ENCODE results near the gene IL25. TPM values are rescaled to one million over a fixed set of nuclear protein-coding genes. Genes with fewer than 3 reads are reported as not detected.

Gene IL25
- polyA plus RNA-seq, 4 donors = not detected

DNA sequence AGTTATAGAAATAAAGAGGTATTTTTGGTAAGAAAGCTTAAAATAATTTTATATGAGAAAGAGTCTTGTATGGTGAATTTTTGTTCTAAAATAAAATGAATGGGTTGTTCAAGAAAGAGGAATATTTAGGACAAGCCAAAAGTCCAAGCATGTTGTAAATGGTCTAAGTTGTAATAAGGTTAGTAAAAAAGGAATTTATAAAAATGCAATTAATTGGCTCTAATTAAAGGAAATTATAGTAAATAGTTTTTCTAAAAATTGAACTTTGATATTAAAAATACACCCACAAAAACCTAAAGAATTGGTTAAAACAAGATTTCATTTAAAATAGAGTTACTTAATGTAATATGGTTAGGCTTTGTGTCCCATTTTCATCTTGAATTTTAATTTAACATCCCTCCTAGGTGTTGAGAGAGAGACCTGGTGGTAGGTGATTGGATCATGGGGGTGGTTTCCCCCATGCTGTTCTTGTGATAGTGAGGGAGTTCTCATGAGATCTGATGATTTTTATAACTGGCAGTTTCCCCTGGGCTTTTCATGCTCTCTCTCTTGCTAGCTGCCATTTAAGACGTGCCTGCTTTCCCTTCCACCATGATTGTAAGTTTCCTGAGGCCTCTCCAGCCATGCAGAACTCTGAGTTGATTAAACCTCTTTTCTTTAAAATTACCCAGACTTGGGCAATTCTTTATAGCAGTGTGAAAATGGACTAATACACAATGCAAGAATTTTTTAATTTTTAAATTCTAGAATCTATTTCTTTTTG, 32.9 kb upstream of the IL25 start:
- Histone ChIP-seq H3K36me3 (ENCODE audit: control insufficient read depth in 3 of 3, insufficient read depth in 2 of 3, low read depth in 1 of 3, low read length in 3 of 3) (no peaks in the 10 kb centered on the region), H3K27ac (ENCODE audit: low read depth in 1 of 3, low read length in 2 of 3) (no peak overlapping the region), H3K27me3 (ENCODE audit: control insufficient read depth in 3 of 3, insufficient read depth in 3 of 3, low read length in 3 of 3) (peaks cover 0 to 7% (median 0%) of the 10 kb centered on the region in 3 donors), H3K4me3 (ENCODE audit: low read depth in 1 of 3, low read length in 3 of 3) (no peak overlapping the region), H3K9me3 (ENCODE audit: control insufficient read depth in 2 of 2, insufficient read depth in 1 of 2, low read depth in 1 of 2, low read length in 1 of 2) (peaks cover 0 to 6% of the 10 kb centered on the region in 2 donors), H3K4me1 (ENCODE audit: control insufficient read depth in 3 of 3, insufficient read depth in 2 of 3, low read depth in 1 of 3, low read length in 2 of 3) (no peaks in the 10 kb centered on the region)
- DNase-seq (no peak), FAIRE-seq (no peak)
- 84 to 92% (median 87%) methylated on average over 1 of the region's 1 CpG for WGBS, 3 donors

DNA sequence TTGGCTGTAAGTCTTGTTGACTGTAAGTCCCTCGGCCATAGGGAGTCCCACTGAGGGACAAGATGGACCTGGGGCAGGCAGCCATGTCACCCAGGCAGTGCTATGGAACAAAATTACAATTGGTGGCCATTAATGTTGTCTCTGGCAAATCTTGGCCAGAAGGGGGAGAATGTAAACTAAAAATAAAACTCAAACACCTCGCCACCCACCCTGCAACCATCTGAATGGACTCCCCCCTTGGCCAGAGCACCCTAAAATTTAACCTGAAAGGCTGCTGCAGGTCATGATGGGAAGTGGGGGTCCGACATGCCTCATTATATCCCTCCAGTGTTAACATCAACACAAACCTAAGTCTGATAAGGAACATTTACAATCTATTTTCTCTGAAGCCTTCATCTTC, 28.1 kb upstream of the IL25 start:
- no peak overlapping the region for H3K4me3 ChIP-seq (ENCODE audit: low read depth in 1 of 3, low read length in 3 of 3)
- FAIRE-seq (no peak), DNase-seq (no peak)
- H3K36me3 ChIP-seq (ENCODE audit: control insufficient read depth in 3 of 3, insufficient read depth in 2 of 3, low read depth in 1 of 3, low read length in 3 of 3) = peaks cover 0 to 21% (median 0%) of the 10 kb centered on the region in 3 donors
- H3K27me3 ChIP-seq (ENCODE audit: control insufficient read depth in 3 of 3, insufficient read depth in 3 of 3, low read length in 3 of 3) = peaks cover 0 to 3% (median 0%) of the 10 kb centered on the region in 3 donors
- WGBS, 3 donors = 53 to 57% (median 53%) methylated on average over 3 of the region's 3 CpGs
- no peak overlapping the region for H3K27ac ChIP-seq (ENCODE audit: low read depth in 1 of 3, low read length in 2 of 3)
- no peaks in the 10 kb centered on the region for H3K4me1 ChIP-seq (ENCODE audit: control insufficient read depth in 3 of 3, insufficient read depth in 2 of 3, low read depth in 1 of 3, low read length in 2 of 3)
- peaks cover 0 to 3% of the 10 kb centered on the region in 2 donors for H3K9me3 ChIP-seq (ENCODE audit: control insufficient read depth in 2 of 2, insufficient read depth in 1 of 2, low read depth in 1 of 2, low read length in 1 of 2)

DNA sequence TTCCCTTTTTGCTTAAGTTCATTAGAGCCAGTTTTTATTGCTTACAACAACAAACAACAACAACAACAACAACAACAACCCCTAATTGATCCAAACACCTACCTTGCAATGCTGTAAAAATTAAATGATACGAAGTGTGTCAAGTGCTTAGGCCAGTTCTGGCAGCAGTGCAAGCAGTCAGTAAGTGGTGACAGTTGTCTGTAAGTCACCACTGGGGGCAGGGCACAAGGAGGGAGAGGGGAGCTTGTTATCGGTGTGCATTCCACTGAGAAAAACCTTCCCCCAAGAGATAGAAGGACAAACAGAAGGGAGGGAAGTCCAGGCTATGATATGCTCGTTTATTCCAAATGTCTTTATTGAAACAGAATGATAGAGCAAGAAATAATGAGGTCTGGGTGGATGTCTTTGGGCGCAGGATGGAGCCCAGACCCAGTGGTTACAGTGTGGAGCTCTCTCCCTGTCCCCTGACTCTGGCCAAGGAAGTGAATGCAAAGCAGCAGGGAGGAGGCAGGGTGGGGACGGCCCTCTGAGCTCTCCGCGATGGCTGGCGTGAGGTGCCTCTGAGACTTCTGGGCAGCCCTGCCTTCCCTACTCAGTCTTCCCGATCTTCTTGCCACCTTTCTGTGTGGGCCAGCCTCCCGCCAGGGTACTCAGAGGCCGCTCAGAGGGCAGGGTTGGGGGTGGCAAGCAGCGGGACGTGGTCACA, 26.5 kb upstream of the IL25 start:
- H3K27me3 ChIP-seq (ENCODE audit: control insufficient read depth in 3 of 3, insufficient read depth in 3 of 3, low read length in 3 of 3) = peaks cover 0 to 8% (median 0%) of the 10 kb centered on the region in 3 donors
- no peaks in the 10 kb centered on the region for H3K4me1 ChIP-seq (ENCODE audit: control insufficient read depth in 3 of 3, insufficient read depth in 2 of 3, low read depth in 1 of 3, low read length in 2 of 3)
- H3K4me3 ChIP-seq (ENCODE audit: low read depth in 1 of 3, low read length in 3 of 3) = no peak overlapping the region
- no peak for FAIRE-seq
- 77 to 82% (median 81%) methylated on average over 13 of the region's 13 CpGs for WGBS, 3 donors
- no peaks in the 10 kb centered on the region for H3K9me3 ChIP-seq (ENCODE audit: control insufficient read depth in 2 of 2, insufficient read depth in 1 of 2, low read depth in 1 of 2, low read length in 1 of 2)
- H3K27ac ChIP-seq (ENCODE audit: low read depth in 1 of 3, low read length in 2 of 3) = no peak overlapping the region
- peaks cover 0 to 21% (median 0%) of the 10 kb centered on the region in 3 donors for H3K36me3 ChIP-seq (ENCODE audit: control insufficient read depth in 3 of 3, insufficient read depth in 2 of 3, low read depth in 1 of 3, low read length in 3 of 3)
- DNase-seq = no peak

DNA sequence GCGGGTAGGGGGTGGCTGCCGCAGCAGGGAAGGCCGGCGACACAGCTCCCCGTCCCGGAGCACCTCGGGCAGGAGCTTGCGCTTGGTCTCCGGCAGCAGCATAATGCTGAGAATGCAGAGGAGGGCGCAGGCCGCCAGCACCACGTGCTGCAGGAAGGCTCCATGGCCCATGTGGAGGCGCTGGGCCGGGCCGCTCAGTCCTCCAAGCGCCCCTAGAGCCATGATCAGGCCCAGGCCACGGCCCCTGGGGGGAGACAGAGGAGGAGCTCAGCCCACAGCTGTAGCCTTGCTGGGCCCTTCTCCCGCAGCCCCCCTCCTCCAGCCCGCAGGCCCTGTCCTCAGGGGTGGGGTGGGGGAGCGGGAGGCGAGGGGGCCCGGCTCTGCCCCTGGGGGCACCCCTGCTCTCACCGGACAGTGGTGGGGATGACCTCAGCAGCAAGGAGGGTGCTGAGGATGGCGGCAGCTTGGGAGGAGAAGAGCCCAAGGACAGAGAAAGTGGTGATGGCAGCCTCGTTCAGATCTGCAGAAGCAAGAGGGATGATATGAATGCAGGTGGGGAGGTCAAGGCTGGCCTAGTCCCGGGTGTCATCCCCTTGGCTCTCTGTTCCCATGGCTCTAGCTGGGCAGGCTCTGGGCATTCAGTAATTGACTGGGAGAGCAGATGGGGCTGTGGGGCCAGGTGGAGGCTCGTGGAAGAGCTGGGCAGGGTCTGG, 25.8 kb upstream of the IL25 start:
- peaks cover 0 to 14% (median under 1%) of the 10 kb centered on the region in 3 donors for H3K27me3 ChIP-seq (ENCODE audit: control insufficient read depth in 3 of 3, insufficient read depth in 3 of 3, low read length in 3 of 3)
- H3K27ac ChIP-seq (ENCODE audit: low read depth in 1 of 3, low read length in 2 of 3) = no peak overlapping the region
- FAIRE-seq (no peak), DNase-seq (no peak)
- peaks cover 0 to 3% (median 0%) of the 10 kb centered on the region in 3 donors for H3K4me1 ChIP-seq (ENCODE audit: control insufficient read depth in 3 of 3, insufficient read depth in 2 of 3, low read depth in 1 of 3, low read length in 2 of 3)
- H3K9me3 ChIP-seq (ENCODE audit: control insufficient read depth in 2 of 2, insufficient read depth in 1 of 2, low read depth in 1 of 2, low read length in 1 of 2) = no peaks in the 10 kb centered on the region
- H3K36me3 ChIP-seq (ENCODE audit: control insufficient read depth in 3 of 3, insufficient read depth in 2 of 3, low read depth in 1 of 3, low read length in 3 of 3) = peaks cover 0 to 21% (median 0%) of the 10 kb centered on the region in 3 donors
- WGBS, 3 donors = 81 to 88% (median 87%) methylated on average over 14 to 27 of the region's 27 CpGs
- H3K4me3 ChIP-seq (ENCODE audit: low read depth in 1 of 3, low read length in 3 of 3) = no peak overlapping the region

DNA sequence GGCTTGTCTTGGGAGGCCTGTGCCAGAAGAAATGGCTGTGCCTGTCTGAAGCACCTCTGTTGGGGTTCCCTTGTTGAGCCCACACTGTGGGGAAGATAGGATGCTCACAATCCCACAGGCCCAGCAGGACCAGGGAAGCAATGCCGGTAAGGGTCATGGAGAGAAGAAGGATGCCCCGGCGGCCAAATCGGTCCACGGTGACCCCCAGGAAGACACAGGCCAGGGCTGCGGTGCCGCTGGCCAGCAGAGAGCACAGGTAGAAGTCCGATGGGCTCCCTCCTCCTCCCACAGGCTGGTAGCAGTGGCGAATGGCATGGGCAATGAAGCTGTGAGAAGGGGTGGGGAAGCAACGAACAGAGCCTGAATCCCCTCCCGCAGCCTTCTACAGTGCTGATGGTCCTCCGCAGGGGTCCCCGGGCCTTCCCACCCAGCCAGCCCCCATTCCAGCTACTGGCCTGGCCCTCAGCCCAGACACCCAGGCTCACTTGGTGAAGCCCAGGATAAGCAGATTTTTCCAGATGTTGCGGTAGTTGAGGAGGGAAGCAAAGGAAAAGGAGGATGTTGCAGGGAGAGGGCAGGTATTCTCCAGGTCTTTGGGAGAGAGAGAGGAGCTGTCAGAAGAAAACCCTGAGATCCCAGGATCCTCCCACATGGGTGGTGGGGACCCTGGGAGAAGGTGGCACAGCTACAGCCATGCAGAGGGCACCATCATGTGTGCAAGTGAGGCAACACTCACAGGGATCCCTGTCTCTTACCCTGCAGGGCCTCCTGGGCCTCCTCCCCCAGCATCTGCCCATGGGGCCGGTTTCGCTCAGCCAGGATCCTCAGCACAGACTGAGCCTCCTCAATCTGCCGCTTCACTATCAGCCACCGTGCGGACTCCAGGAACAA, 25.0 kb upstream of the IL25 start:
- 92 to 95% (median 94%) methylated on average over 19 of the region's 19 CpGs for WGBS, 3 donors

DNA sequence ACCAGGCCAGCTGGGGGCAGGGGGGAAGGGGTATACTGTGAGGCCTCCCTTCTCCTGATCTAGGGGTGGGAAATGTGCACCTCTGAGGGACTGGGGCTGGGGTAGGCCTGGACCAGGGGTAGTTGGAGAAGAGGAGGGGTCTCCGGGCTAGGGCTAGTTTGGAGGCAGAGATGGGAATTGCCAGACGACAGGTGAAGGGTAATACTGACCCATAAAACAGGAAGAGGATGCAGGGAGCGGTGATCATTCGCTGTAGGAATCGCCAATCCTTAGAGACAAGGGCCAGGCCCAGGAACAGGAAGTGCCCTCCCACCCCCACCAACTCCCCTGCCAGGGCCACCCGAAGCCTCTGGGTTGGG, 24.3 kb upstream of the IL25 start:
- peaks cover 0 to 8% (median 0%) of the 10 kb centered on the region in 3 donors for H3K4me1 ChIP-seq (ENCODE audit: control insufficient read depth in 3 of 3, insufficient read depth in 2 of 3, low read depth in 1 of 3, low read length in 2 of 3)
- H3K27ac ChIP-seq (ENCODE audit: low read depth in 1 of 3, low read length in 2 of 3) = no peak overlapping the region
- FAIRE-seq (no peak), DNase-seq (no peak)
- H3K9me3 ChIP-seq (ENCODE audit: control insufficient read depth in 2 of 2, insufficient read depth in 1 of 2, low read depth in 1 of 2, low read length in 1 of 2) = no peaks in the 10 kb centered on the region
- H3K27me3 ChIP-seq (ENCODE audit: control insufficient read depth in 3 of 3, insufficient read depth in 3 of 3, low read length in 3 of 3) = peaks cover 0 to 15% (median 4%) of the 10 kb centered on the region in 3 donors
- H3K36me3 ChIP-seq (ENCODE audit: control insufficient read depth in 3 of 3, insufficient read depth in 2 of 3, low read depth in 1 of 3, low read length in 3 of 3) = peaks cover 0 to 21% (median 0%) of the 10 kb centered on the region in 3 donors
- H3K4me3 ChIP-seq (ENCODE audit: low read depth in 1 of 3, low read length in 3 of 3) = no peak overlapping the region
- 90 to 96% (median 94%) methylated on average over 6 of the region's 6 CpGs for WGBS, 3 donors

More for the DNA sequence above, 25.0 kb upstream of the IL25 start:
- Histone ChIP-seq H3K9me3 (ENCODE audit: control insufficient read depth in 2 of 2, insufficient read depth in 1 of 2, low read depth in 1 of 2, low read length in 1 of 2) (no peaks in the 10 kb centered on the region), H3K36me3 (ENCODE audit: control insufficient read depth in 3 of 3, insufficient read depth in 2 of 3, low read depth in 1 of 3, low read length in 3 of 3) (peaks cover 0 to 21% (median 0%) of the 10 kb centered on the region in 3 donors), H3K27ac (ENCODE audit: low read depth in 1 of 3, low read length in 2 of 3) (no peak overlapping the region), H3K4me1 (ENCODE audit: control insufficient read depth in 3 of 3, insufficient read depth in 2 of 3, low read depth in 1 of 3, low read length in 2 of 3) (peaks cover 0 to 3% (median 0%) of the 10 kb centered on the region in 3 donors), H3K27me3 (ENCODE audit: control insufficient read depth in 3 of 3, insufficient read depth in 3 of 3, low read length in 3 of 3) (peaks cover 0 to 14% (median 4%) of the 10 kb centered on the region in 3 donors), H3K4me3 (ENCODE audit: low read depth in 1 of 3, low read length in 3 of 3) (no peak overlapping the region)
- DNase-seq (no peak), FAIRE-seq (no peak)

DNA sequence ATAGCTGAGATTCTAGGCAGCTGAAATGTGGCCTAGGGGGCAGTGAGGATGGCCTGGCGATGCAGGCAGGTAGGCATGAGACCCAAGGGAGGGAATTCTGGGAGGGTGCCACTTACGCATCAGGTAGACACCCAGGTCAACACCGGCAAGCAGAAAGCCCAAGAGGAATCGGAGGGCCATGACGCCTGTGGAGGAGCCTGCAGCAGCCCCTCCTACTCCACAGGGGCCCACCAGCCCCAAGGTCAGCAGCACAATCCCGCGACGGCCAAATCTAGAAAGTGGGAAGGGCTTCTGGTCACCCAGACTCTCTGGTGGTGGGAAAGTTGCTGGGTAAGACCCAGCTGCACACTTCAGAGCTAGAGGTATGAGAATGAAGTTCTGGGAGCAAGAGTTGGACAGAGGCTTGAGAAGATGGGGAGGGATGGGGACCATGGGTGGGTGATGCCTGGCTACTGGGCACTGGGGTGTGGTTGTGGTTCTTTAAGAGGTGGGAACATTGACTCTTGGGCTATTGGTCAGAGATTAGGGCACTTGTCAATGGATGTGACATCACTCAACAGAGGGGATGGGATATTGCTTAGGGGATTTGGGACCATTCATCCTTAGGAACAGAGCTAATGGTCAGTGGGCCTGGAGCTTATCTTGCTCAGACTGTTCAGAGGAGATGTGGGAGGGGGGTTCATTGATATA, 23.3 kb upstream of the IL25 start:
- Histone ChIP-seq H3K9me3 (ENCODE audit: control insufficient read depth in 2 of 2, insufficient read depth in 1 of 2, low read depth in 1 of 2, low read length in 1 of 2) (no peaks in the 10 kb centered on the region), H3K27ac (ENCODE audit: low read depth in 1 of 3, low read length in 2 of 3) (no peak overlapping the region), H3K27me3 (ENCODE audit: control insufficient read depth in 3 of 3, insufficient read depth in 3 of 3, low read length in 3 of 3) (peaks cover 0 to 22% (median 4%) of the 10 kb centered on the region in 3 donors), H3K4me3 (ENCODE audit: low read depth in 1 of 3, low read length in 3 of 3) (no peak overlapping the region), H3K4me1 (ENCODE audit: control insufficient read depth in 3 of 3, insufficient read depth in 2 of 3, low read depth in 1 of 3, low read length in 2 of 3) (peaks cover 0 to 9% (median 0%) of the 10 kb centered on the region in 3 donors), H3K36me3 (ENCODE audit: control insufficient read depth in 3 of 3, insufficient read depth in 2 of 3, low read depth in 1 of 3, low read length in 3 of 3) (peaks cover 0 to 21% (median 0%) of the 10 kb centered on the region in 3 donors)
- DNase-seq = no peak
- WGBS, 3 donors = 93 to 96% (median 94%) methylated on average over 8 of the region's 8 CpGs
- no peak for FAIRE-seq
